ENCODE measurements around the gene SLC7A9.

GRCh38 chr19:32813862-32814425 lies 55.6 kb downstream of the SLC7A9 start:
- TF ChIP-seq CTCF (IDR thresholded peaks at IDR 0.05) (no peak), POLR2A (IDR thresholded peaks at IDR 0.05) (no peak)
